SK-N-SH treated with all-trans-retinoic acid at 6 μM for 48 hours (cell line): ENCODE measurements around the gene CTSF.
"Not testable (repeated sequence)": the region's sequence is repeated elsewhere in the genome, so short reads cannot be mapped to it uniquely, and the experiment has no call there.

Source experiments
- ATAC-seq: fragments of 200-7000 bp; cut with Tn5 transposase; 3 replicates; pipeline ENCODE4 v1.9.1; 2020; ENCODE audit warnings: mild to moderate bottlenecking, moderate library complexity
- ARNTL ChIP-seq: fragments of 450-650 bp; formaldehyde crosslinking; IDR thresholded peaks from 2 replicates; pipeline ENCODE4 v1.5.0; 2020; ENCODE audit warnings: low read depth, mild to moderate bottlenecking, moderate library complexity, borderline replicate concordance
- BACH2 ChIP-seq: fragments of 250-450 bp; sonication (Bioruptor Pico); IDR thresholded peaks from 2 replicates; pipeline ENCODE4 v1.9.0; 2021; ENCODE audit warnings: mild to moderate bottlenecking, borderline replicate concordance
- ESRRG ChIP-seq: fragments of 250-450 bp; sonication (Bioruptor Pico); IDR thresholded peaks from 2 replicates; pipeline ENCODE4 v1.6.1; 2021; ENCODE audit warnings: mild to moderate bottlenecking
- GLIS3 ChIP-seq: fragments of 250-450 bp; sonication (Bioruptor Pico); IDR thresholded peaks from 2 replicates; pipeline ENCODE4 v1.5.0; 2020; ENCODE audit warnings: mild to moderate bottlenecking, moderate library complexity
- OSR1 ChIP-seq: fragments of 250-450 bp; sonication (Bioruptor Pico); IDR thresholded peaks from 2 replicates; pipeline ENCODE4 v1.8.0; 2022; ENCODE audit warnings: moderate library complexity, mild to moderate bottlenecking, inconsistent platforms
- PPARA ChIP-seq: fragments of 250-450 bp; sonication (Bioruptor Pico); IDR thresholded peaks from 2 replicates; pipeline ENCODE4 v1.5.0; 2020; ENCODE audit warnings: mild to moderate bottlenecking, borderline replicate concordance
- RARB ChIP-seq: fragments of 250-450 bp; sonication (Bioruptor Pico); IDR thresholded peaks from 2 replicates; pipeline ENCODE4 v1.8.0; 2021; ENCODE audit warnings: mild to moderate bottlenecking, moderate library complexity
- TCF4 ChIP-seq: fragments of 250-450 bp; sonication (Bioruptor Pico); IDR thresholded peaks from 2 replicates; pipeline ENCODE4 v1.8.0; 2021; ENCODE audit warnings: mild to moderate bottlenecking, moderate library complexity, borderline replicate concordance
- TOX ChIP-seq: fragments of 250-450 bp; sonication (Bioruptor Pico); IDR thresholded peaks from 2 replicates; pipeline ENCODE4 v1.8.0; 2021; ENCODE audit warnings: mild to moderate bottlenecking, moderate library complexity, borderline replicate concordance
- ZC3H10 ChIP-seq: fragments of 250-450 bp; sonication (Bioruptor Pico); IDR thresholded peaks from 2 replicates; pipeline ENCODE4 v1.5.1; 2021; ENCODE audit warnings: mild to moderate bottlenecking, moderate library complexity
- ZFP3 ChIP-seq: fragments of 250-450 bp; sonication (Bioruptor Pico); IDR thresholded peaks from 2 replicates; pipeline ENCODE4 v1.5.0; 2020; ENCODE audit warnings: mild to moderate bottlenecking, moderate library complexity
- ZFP30 ChIP-seq: fragments of 450-650 bp; formaldehyde crosslinking; IDR thresholded peaks from 2 replicates; pipeline ENCODE4 v1.5.0; 2022; ENCODE audit warnings: mild to moderate bottlenecking, moderate library complexity
- ZNF565 ChIP-seq: fragments of 450-650 bp; formaldehyde crosslinking; conservative IDR thresholded peaks from 2 replicates; pipeline ENCODE4 v1.5.0; 2020; ENCODE audit warnings: low read depth, mild to moderate bottlenecking, moderate library complexity
- ZNF70 ChIP-seq: fragments of 450-650 bp; formaldehyde crosslinking; IDR thresholded peaks from 2 replicates; pipeline ENCODE4 v1.5.0; 2020; ENCODE audit warnings: mild to moderate bottlenecking, moderate library complexity
- ZNF8 ChIP-seq: fragments of 450-650 bp; formaldehyde crosslinking; IDR thresholded peaks from 2 replicates; pipeline ENCODE4 v1.5.0; 2020; ENCODE audit warnings: mild to moderate bottlenecking, moderate library complexity
- TF ChIP-seq, protein P1 (sequence below): fragments of 250-450 bp; sonication (Bioruptor Pico); IDR thresholded peaks from 2 replicates; pipeline ENCODE4 v1.8.0; 2020; ENCODE audit warnings: mild to moderate bottlenecking, moderate library complexity, borderline replicate concordance
- TF ChIP-seq, protein P2 (sequence below): fragments of 250-450 bp; sonication (Bioruptor Pico); IDR thresholded peaks from 2 replicates; pipeline ENCODE4 v1.5.1; 2020; ENCODE audit warnings: low read depth, mild to moderate bottlenecking, moderate library complexity
- TF ChIP-seq, protein P3 (sequence below): fragments of 250-450 bp; sonication (Bioruptor Pico); IDR thresholded peaks from 2 replicates; pipeline ENCODE4 v1.5.1; 2021; ENCODE audit warnings: mild to moderate bottlenecking, moderate library complexity
- TF ChIP-seq, protein P4 (sequence below): fragments of 250-450 bp; sonication (Bioruptor Pico); IDR thresholded peaks from 2 replicates; pipeline ENCODE4 v1.8.0; 2021; ENCODE audit warnings: low read depth, mild to moderate bottlenecking, moderate library complexity, borderline replicate concordance
- TF ChIP-seq, protein P5 (sequence below): fragments of 250-450 bp; sonication (Bioruptor Pico); IDR thresholded peaks from 2 replicates; pipeline ENCODE4 v1.5.0; 2020; ENCODE audit warnings: mild to moderate bottlenecking, moderate library complexity

CTSF gene

DNA sequence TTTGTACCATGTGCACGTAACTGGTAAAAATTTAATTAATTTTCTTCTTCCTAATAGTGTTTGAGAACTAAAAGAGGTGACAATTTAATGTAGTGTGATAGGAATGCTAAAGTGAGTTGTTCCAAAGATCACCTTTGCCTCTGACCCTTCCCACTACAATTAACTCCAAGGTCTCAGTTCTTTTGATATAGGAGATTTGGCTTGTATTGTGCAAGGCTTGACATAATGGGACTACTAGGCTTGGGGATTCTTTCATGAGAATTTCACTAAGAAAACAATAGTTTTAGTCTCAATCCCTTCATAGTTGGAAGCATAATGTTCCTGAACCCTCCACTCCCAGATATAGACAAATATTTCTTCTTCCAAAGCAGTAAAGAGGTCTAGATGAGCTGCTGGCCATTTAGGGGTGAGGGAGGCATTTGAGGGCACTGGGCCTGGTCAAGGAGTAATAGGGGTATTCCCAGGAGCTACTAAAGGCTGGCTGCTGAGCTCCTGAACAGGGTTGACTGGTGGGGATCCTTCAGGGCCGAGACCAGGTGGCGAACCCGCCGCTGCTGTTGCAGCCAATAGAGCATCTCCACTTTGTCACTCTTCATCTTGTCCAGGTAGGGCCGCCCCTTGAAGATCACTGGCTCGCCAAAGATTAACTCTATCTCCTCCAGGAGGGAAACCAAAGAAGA lies 21.7 kb upstream of the CTSF start (continued):
- TF ChIP-seq, protein P1, sequence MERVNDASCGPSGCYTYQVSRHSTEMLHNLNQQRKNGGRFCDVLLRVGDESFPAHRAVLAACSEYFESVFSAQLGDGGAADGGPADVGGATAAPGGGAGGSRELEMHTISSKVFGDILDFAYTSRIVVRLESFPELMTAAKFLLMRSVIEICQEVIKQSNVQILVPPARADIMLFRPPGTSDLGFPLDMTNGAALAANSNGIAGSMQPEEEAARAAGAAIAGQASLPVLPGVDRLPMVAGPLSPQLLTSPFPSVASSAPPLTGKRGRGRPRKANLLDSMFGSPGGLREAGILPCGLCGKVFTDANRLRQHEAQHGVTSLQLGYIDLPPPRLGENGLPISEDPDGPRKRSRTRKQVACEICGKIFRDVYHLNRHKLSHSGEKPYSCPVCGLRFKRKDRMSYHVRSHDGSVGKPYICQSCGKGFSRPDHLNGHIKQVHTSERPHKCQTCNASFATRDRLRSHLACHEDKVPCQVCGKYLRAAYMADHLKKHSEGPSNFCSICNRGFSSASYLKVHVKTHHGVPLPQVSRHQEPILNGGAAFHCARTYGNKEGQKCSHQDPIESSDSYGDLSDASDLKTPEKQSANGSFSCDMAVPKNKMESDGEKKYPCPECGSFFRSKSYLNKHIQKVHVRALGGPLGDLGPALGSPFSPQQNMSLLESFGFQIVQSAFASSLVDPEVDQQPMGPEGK (CRISPR knock-in tag), result no peak
- TF ChIP-seq ZNF70 (CRISPR knock-in tag) (no peak), PPARA (CRISPR knock-in tag) (no peak), BACH2 (CRISPR knock-in tag) (no peak), ZC3H10 (CRISPR knock-in tag) (no peak), ZNF8 (CRISPR knock-in tag) (no peak), ZFP3 (CRISPR knock-in tag) (no peak), ARNTL (no peak), OSR1 (CRISPR knock-in tag) (no peak)
- TF ChIP-seq, protein P2, sequence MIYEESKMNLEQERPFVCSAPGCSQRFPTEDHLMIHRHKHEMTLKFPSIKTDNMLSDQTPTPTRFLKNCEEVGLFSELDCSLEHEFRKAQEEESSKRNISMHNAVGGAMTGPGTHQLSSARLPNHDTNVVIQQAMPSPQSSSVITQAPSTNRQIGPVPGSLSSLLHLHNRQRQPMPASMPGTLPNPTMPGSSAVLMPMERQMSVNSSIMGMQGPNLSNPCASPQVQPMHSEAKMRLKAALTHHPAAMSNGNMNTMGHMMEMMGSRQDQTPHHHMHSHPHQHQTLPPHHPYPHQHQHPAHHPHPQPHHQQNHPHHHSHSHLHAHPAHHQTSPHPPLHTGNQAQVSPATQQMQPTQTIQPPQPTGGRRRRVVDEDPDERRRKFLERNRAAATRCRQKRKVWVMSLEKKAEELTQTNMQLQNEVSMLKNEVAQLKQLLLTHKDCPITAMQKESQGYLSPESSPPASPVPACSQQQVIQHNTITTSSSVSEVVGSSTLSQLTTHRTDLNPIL, result no peak
- TF ChIP-seq, protein P3, sequence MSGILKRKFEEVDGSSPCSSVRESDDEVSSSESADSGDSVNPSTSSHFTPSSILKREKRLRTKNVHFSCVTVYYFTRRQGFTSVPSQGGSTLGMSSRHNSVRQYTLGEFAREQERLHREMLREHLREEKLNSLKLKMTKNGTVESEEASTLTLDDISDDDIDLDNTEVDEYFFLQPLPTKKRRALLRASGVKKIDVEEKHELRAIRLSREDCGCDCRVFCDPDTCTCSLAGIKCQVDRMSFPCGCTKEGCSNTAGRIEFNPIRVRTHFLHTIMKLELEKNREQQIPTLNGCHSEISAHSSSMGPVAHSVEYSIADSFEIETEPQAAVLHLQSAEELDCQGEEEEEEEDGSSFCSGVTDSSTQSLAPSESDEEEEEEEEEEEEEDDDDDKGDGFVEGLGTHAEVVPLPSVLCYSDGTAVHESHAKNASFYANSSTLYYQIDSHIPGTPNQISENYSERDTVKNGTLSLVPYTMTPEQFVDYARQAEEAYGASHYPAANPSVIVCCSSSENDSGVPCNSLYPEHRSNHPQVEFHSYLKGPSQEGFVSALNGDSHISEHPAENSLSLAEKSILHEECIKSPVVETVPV (CRISPR knock-in tag), result no peak

DNA sequence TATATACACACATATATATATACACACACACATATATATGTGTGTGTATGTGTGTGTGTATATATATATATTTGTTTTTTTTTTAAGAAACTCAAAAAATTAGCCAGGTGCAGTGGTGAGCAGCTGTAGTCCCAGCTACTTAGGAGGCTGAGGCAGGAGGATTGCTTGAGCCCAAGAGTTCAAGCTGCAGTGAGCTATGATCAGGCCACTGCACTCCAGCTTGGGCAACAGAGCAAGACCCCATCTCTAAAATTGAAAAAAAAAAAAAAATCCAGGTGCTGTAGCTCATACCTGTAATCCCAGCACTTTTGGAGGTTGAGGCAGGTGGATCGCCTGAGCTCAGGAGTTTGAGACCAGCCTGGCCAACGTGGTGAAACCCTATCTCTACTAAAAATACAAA lies 20.9 kb upstream of the CTSF start:
- not testable (repeated sequence) for ATAC-seq

DNA sequence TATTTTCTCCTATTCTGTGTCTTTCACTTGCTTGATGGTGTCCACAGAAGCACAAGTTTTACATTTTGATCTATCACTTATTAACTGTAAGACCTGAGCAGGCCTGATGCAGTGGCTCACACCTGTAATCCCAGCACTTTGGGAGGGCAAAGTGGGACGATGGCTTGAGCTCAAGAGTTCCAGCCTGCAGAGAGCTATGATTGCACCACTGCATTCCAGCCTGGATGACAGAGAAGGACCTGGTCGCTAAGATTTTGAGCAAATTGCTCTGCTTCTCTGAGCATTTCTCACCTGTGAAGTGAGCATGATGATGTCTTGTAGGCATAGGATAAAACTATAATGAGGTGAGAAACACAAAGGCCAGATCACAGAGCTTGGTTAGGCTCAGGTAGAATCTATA lies 17.7 kb upstream of the CTSF start:
- no peak for ATAC-seq
- TF ChIP-seq, protein P2, result no peak
- TF ChIP-seq TOX (CRISPR knock-in tag) (no peak), ZFP30 (CRISPR knock-in tag) (no peak), ZFP3 (CRISPR knock-in tag) (no peak), TCF4 (CRISPR knock-in tag) (no peak), ARNTL (no peak), ZNF565 (CRISPR knock-in tag) (no peak), RARB (CRISPR knock-in tag) (no peak), OSR1 (CRISPR knock-in tag) (no peak), PPARA (CRISPR knock-in tag) (no peak), ESRRG (CRISPR knock-in tag) (no peak), BACH2 (CRISPR knock-in tag) (no peak), GLIS3 (CRISPR knock-in tag) (no peak), ZC3H10 (CRISPR knock-in tag) (no peak)
- TF ChIP-seq, protein P4, sequence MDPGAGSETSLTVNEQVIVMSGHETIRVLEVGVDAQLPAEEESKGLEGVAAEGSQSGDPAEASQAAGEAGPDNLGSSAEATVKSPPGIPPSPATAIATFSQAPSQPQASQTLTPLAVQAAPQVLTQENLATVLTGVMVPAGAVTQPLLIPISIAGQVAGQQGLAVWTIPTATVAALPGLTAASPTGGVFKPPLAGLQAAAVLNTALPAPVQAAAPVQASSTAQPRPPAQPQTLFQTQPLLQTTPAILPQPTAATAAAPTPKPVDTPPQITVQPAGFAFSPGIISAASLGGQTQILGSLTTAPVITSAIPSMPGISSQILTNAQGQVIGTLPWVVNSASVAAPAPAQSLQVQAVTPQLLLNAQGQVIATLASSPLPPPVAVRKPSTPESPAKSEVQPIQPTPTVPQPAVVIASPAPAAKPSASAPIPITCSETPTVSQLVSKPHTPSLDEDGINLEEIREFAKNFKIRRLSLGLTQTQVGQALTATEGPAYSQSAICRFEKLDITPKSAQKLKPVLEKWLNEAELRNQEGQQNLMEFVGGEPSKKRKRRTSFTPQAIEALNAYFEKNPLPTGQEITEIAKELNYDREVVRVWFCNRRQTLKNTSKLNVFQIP (CRISPR knock-in tag), result no peak
- TF ChIP-seq, protein P3 (CRISPR knock-in tag), result no peak
- TF ChIP-seq, protein P5, sequence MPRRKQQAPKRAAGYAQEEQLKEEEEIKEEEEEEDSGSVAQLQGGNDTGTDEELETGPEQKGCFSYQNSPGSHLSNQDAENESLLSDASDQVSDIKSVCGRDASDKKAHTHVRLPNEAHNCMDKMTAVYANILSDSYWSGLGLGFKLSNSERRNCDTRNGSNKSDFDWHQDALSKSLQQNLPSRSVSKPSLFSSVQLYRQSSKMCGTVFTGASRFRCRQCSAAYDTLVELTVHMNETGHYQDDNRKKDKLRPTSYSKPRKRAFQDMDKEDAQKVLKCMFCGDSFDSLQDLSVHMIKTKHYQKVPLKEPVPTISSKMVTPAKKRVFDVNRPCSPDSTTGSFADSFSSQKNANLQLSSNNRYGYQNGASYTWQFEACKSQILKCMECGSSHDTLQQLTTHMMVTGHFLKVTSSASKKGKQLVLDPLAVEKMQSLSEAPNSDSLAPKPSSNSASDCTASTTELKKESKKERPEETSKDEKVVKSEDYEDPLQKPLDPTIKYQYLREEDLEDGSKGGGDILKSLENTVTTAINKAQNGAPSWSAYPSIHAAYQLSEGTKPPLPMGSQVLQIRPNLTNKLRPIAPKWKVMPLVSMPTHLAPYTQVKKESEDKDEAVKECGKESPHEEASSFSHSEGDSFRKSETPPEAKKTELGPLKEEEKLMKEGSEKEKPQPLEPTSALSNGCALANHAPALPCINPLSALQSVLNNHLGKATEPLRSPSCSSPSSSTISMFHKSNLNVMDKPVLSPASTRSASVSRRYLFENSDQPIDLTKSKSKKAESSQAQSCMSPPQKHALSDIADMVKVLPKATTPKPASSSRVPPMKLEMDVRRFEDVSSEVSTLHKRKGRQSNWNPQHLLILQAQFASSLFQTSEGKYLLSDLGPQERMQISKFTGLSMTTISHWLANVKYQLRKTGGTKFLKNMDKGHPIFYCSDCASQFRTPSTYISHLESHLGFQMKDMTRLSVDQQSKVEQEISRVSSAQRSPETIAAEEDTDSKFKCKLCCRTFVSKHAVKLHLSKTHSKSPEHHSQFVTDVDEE, result no peak

DNA sequence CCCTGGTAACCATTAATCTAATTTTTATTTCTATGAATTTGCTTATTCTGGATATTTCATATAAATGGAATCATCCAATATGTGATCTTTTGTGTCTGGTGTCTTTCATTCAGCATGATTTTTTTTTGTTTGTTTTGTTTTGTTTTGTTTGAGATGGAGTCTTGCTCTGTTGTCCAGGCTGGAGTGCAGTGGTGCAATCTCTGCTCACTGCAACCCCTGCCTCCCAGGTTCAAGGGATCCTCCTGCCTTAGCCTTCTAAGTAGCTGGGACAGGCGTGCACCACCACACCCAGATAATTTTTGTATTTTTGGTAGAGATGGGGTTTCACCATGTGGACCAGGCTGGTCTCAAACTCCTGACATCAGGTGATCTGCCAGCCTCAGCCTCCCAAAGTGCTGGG lies 17.0 kb upstream of the CTSF start:
- not testable (repeated sequence) for ATAC-seq

DNA sequence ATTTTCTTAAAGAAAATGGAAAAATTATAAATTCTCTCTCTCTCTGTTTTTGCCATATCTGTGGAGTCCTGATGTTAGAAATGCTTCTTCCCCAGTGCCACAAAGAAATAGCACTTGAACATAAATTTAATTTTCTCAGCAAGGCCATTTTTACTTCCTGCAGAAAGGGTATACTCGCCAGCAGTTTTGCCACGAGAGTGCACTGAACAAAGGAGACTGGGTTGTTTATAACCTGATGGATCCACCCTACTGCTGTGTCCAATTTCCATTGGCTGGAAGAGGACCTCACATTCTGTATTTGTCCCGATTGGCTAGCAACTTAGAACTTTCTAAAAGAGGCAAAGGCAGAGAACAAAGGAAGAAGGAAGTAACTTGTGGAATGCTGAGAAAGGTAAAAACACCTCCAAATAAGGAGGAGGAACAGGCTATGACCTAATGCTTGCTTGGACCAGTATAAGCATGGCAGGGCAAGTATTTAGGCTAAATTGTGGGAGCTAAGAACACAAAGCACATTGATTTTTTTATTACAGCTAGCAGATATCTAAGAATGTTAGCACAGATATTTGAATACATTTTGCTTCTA lies 14.2 kb upstream of the CTSF start:
- not testable (repeated sequence) for ATAC-seq
